Measurements from ENCODE around the gene ERC2. TPM values are rescaled to one million over a fixed set of nuclear protein-coding genes. Genes with fewer than 3 reads are reported as not detected.

Gene ERC2
- total RNA-seq, 2 donors from 2014 or later = 16.1 to 22.8 TPM

- Mint-ChIP-seq H3K36me3 (ENCODE audit: low read depth) (peaks cover 9% of the 10 kb centered on the region), H3K9me3 (peaks cover 23% of the 10 kb centered on the region), H3K4me3 (no peak overlapping the region), H3K4me1 (peaks cover 25% of the 10 kb centered on the region), H3K27ac (no peak overlapping the region), H3K27me3 (ENCODE audit: insufficient read depth) (no peaks in the 10 kb centered on the region)
- 71% methylated on average over 2 of the region's 2 CpGs; no CpG with 5 or more reads in 1 of the 2 experiments for WGBS, 2 experiments (ENCODE audit: insufficient coverage in 1 of 2, insufficient read length in 1 of 2)
- H3K27ac ChIP-seq (ENCODE audit: low read depth, low read length) = no peak overlapping the region
- H3K4me1 ChIP-seq (ENCODE audit: control insufficient read depth, insufficient read depth, low read length) = no peaks in the 10 kb centered on the region
- H3K9me3 ChIP-seq (ENCODE audit: control insufficient read depth, low read length) = peaks cover 9% of the 10 kb centered on the region
- TF ChIP-seq CTCF (conservative IDR thresholded peaks at IDR 0.05) = no peak
- H3K36me3 ChIP-seq (ENCODE audit: control insufficient read depth, insufficient read depth, low read length) = no peaks in the 10 kb centered on the region
- no peak for DNase-seq
- no peak overlapping the region for H3K9ac ChIP-seq (ENCODE audit: extremely low read depth, low read length, poor library complexity, severe bottlenecking)
- H3K4me3 ChIP-seq (ENCODE audit: low read length) = no peak overlapping the region
- H3K27me3 ChIP-seq (ENCODE audit: control insufficient read depth, insufficient read depth, low read length, poor library complexity, severe bottlenecking) = no peaks in the 10 kb centered on the region
Measured at GRCh38 chr3:56113908-56114307, 354.4 kb downstream of the ERC2 start.

- H3K27me3 ChIP-seq (ENCODE audit: control insufficient read depth, insufficient read depth, low read length, poor library complexity, severe bottlenecking) = no peaks in the 10 kb centered on the region
Measured at GRCh38 chr3:56113231-56113630, 355.0 kb downstream of the ERC2 start.

GRCh38 chr3:56111606-56112304, 356.5 kb downstream of the ERC2 start:
- peaks cover 9% of the 10 kb centered on the region for H3K9me3 ChIP-seq (ENCODE audit: control insufficient read depth, low read length)
- Mint-ChIP-seq H3K27me3 (ENCODE audit: insufficient read depth) (no peaks in the 10 kb centered on the region), H3K36me3 (ENCODE audit: low read depth) (peaks cover 9% of the 10 kb centered on the region), H3K9me3 (peaks cover 23% of the 10 kb centered on the region), H3K27ac (no peak overlapping the region), H3K4me1 (peaks cover 22% of the 10 kb centered on the region), H3K4me3 (no peak overlapping the region)
- no peak for DNase-seq
- H3K36me3 ChIP-seq (ENCODE audit: control insufficient read depth, insufficient read depth, low read length) = no peaks in the 10 kb centered on the region
- no peak for TF ChIP-seq CTCF (conservative IDR thresholded peaks at IDR 0.05)
- H3K27me3 ChIP-seq (ENCODE audit: control insufficient read depth, insufficient read depth, low read length, poor library complexity, severe bottlenecking) = no peaks in the 10 kb centered on the region
- H3K9ac ChIP-seq (ENCODE audit: extremely low read depth, low read length, poor library complexity, severe bottlenecking) = no peak overlapping the region
- 20 to 79% methylated on average over 1 to 3 of the region's 3 CpGs for WGBS, 2 experiments (ENCODE audit: insufficient coverage in 1 of 2, insufficient read length in 1 of 2)
- H3K4me1 ChIP-seq (ENCODE audit: control insufficient read depth, insufficient read depth, low read length) = no peaks in the 10 kb centered on the region
- H3K27ac ChIP-seq (ENCODE audit: low read depth, low read length) = no peak overlapping the region
- H3K4me3 ChIP-seq (ENCODE audit: low read length) = no peak overlapping the region

More at GRCh38 chr3:56113231-56113630, 355.0 kb downstream of the ERC2 start:
- Histone ChIP-seq H3K27ac (ENCODE audit: low read depth, low read length) (no peak overlapping the region), H3K36me3 (ENCODE audit: control insufficient read depth, insufficient read depth, low read length) (no peaks in the 10 kb centered on the region), H3K9me3 (ENCODE audit: control insufficient read depth, low read length) (peaks cover 9% of the 10 kb centered on the region), H3K4me1 (ENCODE audit: control insufficient read depth, insufficient read depth, low read length) (no peaks in the 10 kb centered on the region), H3K4me3 (ENCODE audit: low read length) (no peak overlapping the region), H3K9ac (ENCODE audit: extremely low read depth, low read length, poor library complexity, severe bottlenecking) (no peak overlapping the region)
- no peak for TF ChIP-seq CTCF (conservative IDR thresholded peaks at IDR 0.05)
- H3K9me3 Mint-ChIP-seq = peaks cover 23% of the 10 kb centered on the region
- 92% methylated on average over 1 of the region's 1 CpG; no CpG with 5 or more reads in 1 of the 2 experiments for whole genome bisulfite sequencing, 2 experiments (ENCODE audit: insufficient coverage in 1 of 2, insufficient read length in 1 of 2)
- no peak overlapping the region for H3K27ac Mint-ChIP-seq
- H3K4me3 Mint-ChIP-seq = no peak overlapping the region
- peaks cover 9% of the 10 kb centered on the region for H3K36me3 Mint-ChIP-seq (ENCODE audit: low read depth)
- H3K27me3 Mint-ChIP-seq (ENCODE audit: insufficient read depth) = no peaks in the 10 kb centered on the region
- DNase-seq = no peak
- peaks cover 24% of the 10 kb centered on the region for H3K4me1 Mint-ChIP-seq
